Parathyroid adenoma (tissue), 2 donors: Measurements from ENCODE around the gene MBP.

Experiments
- H2AFZ ChIP-seq: fragments of 300-600 bp; sonication (generic); one replicate; pipeline ENCODE4 v1.7.0; 2017; ENCODE audit warnings: antibody characterized with exemption, mild to moderate bottlenecking
- H3K27ac ChIP-seq: fragments of 300-600 bp; sonication (generic); one replicate; pipeline ENCODE4 v1.7.0; 2017
- H3K27me3 ChIP-seq: fragments of 300-600 bp; sonication (generic); one replicate; pipeline ENCODE4 v1.7.0; 2017; ENCODE audit warnings: low read length; ENCODE audit not compliant: control insufficient read depth, insufficient read depth
- H3K36me3 ChIP-seq: fragments of 300-600 bp; sonication (generic); one replicate; pipeline ENCODE4 v1.7.0; 2017; ENCODE audit warnings: low read length; ENCODE audit not compliant: control insufficient read depth, insufficient read depth
- H3K4me1 ChIP-seq: fragments of 300-600 bp; sonication (generic); one replicate; pipeline ENCODE4 v1.7.0; 2017; ENCODE audit warnings: control low read depth
- H3K4me2 ChIP-seq: fragments of 300-600 bp; sonication (generic); one replicate; pipeline ENCODE4 v1.7.0; 2017; ENCODE audit warnings: low read length
- H3K4me3 ChIP-seq: fragments of 300-600 bp; sonication (generic); one replicate; pipeline ENCODE4 v1.7.0; 2017; ENCODE audit warnings: low read depth, low read length
- H3K79me2 ChIP-seq: fragments of 300-600 bp; sonication (generic); one replicate; pipeline ENCODE4 v1.7.0; 2017; ENCODE audit warnings: control low read depth
- H3K9ac ChIP-seq: fragments of 300-600 bp; sonication (generic); one replicate; pipeline ENCODE4 v1.7.0; 2017; ENCODE audit warnings: mild to moderate bottlenecking
- H3K9me3 ChIP-seq: fragments of 300-600 bp; sonication (generic); one replicate; pipeline ENCODE4 v1.7.0; 2017; ENCODE audit warnings: low read length; ENCODE audit not compliant: control insufficient read depth
- CTCF ChIP-seq: fragments of 300-600 bp; sonication (generic); IDR thresholded peaks from one replicate; pipeline ENCODE4 v1.7.0; 2017; ENCODE audit warnings: antibody characterized with exemption, mild to moderate bottlenecking
- donor health status: primary hyperparathyroidism.

Gene MBP

DNA sequence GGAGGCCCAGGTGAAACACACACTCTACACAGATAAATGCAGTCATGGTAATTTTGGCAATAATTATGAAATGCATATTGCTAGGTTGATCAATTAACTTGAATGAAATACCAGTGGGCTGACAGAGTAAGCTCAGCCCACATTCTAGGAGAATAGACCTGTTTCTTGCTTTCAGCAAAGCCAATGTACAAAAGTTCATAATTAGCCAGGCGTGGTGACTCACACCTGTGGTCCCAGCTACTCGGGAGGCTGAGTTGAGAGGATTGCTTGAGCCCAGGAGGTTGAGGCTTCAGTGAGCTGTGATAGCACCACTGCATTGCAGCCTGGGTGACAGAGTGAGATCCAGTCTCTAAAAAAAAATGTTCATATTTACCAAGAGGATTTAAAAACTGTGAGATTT lies 15.7 kb upstream of the MBP start:
- Histone ChIP-seq H3K4me2 (no peak overlapping the region), H2AFZ (no peak overlapping the region), H3K4me1 (peaks cover 5% of the 10 kb centered on the region), H3K27ac (no peak overlapping the region), H3K79me2 (no peaks in the 10 kb centered on the region), H3K9me3 (no peaks in the 10 kb centered on the region), H3K4me3 (no peak overlapping the region), H3K36me3 (no peaks in the 10 kb centered on the region), H3K9ac (no peak overlapping the region), H3K27me3 (no peaks in the 10 kb centered on the region)
- no peak for TF ChIP-seq CTCF

DNA sequence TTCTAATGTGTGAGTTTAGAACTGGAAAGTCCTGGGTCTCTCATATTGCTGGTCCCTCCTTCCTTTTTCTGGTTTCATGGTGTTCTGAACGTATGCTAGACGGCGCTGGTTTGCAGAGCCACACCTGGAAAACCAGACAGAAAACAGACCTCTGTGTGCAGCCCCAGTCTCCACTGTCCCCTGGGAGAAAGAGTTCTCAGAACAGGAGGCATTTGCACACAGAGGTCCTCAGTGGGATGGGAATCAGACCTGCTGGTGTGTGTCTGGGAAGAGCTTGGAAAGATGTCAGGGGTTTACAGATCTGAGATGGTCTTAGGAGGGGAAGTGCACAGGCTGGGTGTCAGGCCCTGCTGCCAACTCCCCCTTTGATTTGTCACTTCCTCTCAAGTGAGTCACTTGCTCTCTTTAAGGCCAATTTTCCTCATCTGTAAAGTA lies 14.9 kb upstream of the MBP start:
- no peak overlapping the region for H3K4me2 ChIP-seq
- H3K9me3 ChIP-seq: no peaks in the 10 kb centered on the region
- H3K36me3 ChIP-seq: no peaks in the 10 kb centered on the region
- no peak for TF ChIP-seq CTCF
- no peak overlapping the region for H3K9ac ChIP-seq
- no peak overlapping the region for H3K4me3 ChIP-seq
- H3K79me2 ChIP-seq: no peaks in the 10 kb centered on the region
- no peak overlapping the region for H3K27ac ChIP-seq
- H2AFZ ChIP-seq: no peak overlapping the region
- no peaks in the 10 kb centered on the region for H3K27me3 ChIP-seq
- peaks cover 5% of the 10 kb centered on the region for H3K4me1 ChIP-seq

- H3K27ac ChIP-seq: no peak overlapping the region
- no peaks in the 10 kb centered on the region for H3K9me3 ChIP-seq
- no peak overlapping the region for H3K4me3 ChIP-seq
- H3K36me3 ChIP-seq: no peaks in the 10 kb centered on the region
- no peak overlapping the region for H2AFZ ChIP-seq
- no peak overlapping the region for H3K9ac ChIP-seq
- H3K4me2 ChIP-seq: no peak overlapping the region
- H3K79me2 ChIP-seq: no peaks in the 10 kb centered on the region
- H3K4me1 ChIP-seq: peaks cover 5% of the 10 kb centered on the region
- TF ChIP-seq CTCF: no peak
- no peaks in the 10 kb centered on the region for H3K27me3 ChIP-seq
Measured at GRCh38 chr18:77146249-77147080, 13.9 kb upstream of the MBP start.

DNA sequence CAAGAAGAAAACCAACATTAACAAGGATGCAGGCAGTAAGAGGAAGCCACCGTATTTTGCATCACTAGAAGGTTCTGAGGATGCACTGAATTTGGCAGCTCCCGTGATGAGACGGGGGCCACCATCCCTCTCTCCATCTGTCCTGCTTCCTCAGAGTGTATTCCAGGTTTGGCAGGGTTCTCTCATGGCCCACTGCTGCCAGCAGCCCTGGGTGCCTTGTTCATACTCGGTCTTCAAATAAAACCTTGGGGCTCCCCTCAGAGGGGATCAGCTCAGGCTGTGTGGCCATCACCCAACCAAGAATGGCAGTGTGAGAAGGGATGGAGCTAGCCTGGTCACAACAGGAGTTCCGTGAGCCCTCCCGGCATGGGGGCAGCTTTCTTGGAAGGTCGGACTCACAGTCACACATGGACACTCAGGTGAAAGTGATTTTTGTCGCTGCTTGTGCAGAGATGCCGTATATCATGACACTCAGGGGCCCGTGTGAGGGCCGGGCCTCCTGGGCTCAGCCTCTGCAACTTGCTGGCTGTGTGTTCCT lies 12.8 kb upstream of the MBP start:
- TF ChIP-seq CTCF: no peak
- no peak overlapping the region for H2AFZ ChIP-seq
- H3K27ac ChIP-seq: no peak overlapping the region
- no peak overlapping the region for H3K9ac ChIP-seq
- no peaks in the 10 kb centered on the region for H3K36me3 ChIP-seq
- no peaks in the 10 kb centered on the region for H3K79me2 ChIP-seq
- no peaks in the 10 kb centered on the region for H3K9me3 ChIP-seq
- no peak overlapping the region for H3K4me3 ChIP-seq
- peaks cover 10% of the 10 kb centered on the region for H3K4me1 ChIP-seq
- H3K27me3 ChIP-seq: no peaks in the 10 kb centered on the region
- no peak overlapping the region for H3K4me2 ChIP-seq
